Erythroblast (primary cell): ENCODE measurements around the gene TRABD2B.

Source experiments
- DNase-seq, 2 experiments: peaks; one replicate each; lab custom pipeline; 2025; lab: John Stamatoyannopoulos, UW
- GATA1 ChIP-seq: IDR thresholded peaks from 2 replicates; pipeline ENCODE4 v1.6.1; 2011; ENCODE audit warnings: low read depth, mild to moderate bottlenecking, control low read depth, low read length, moderate library complexity
- POLR2A ChIP-seq: IDR thresholded peaks from 2 replicates; pipeline ENCODE4 v1.6.1; 2011; ENCODE audit warnings: mild to moderate bottlenecking, low read length

TRABD2B gene

DNA sequence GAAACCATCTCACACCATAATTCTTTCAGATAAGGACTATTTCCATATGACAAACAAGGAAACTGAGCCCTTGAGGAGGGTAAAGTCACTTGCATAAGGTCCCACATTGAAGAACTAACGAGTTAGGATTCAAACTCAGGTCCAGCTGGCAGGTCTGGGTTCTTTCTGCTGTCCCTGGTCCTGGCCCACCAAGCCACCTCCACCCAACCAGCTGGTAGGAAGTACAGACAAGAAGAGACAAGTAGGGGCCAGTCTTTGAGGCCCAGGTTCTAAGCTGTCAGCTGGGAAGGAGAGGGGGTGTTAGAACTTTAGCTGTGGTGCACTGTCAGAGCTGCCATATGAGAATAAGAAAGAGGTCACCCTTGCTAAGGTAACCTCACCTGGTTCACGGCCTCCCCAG is 188.6 kb downstream of the TRABD2B start:
- TF ChIP-seq POLR2A (no peak), GATA1 (no peak)
- DNase-seq, result no peak

DNA sequence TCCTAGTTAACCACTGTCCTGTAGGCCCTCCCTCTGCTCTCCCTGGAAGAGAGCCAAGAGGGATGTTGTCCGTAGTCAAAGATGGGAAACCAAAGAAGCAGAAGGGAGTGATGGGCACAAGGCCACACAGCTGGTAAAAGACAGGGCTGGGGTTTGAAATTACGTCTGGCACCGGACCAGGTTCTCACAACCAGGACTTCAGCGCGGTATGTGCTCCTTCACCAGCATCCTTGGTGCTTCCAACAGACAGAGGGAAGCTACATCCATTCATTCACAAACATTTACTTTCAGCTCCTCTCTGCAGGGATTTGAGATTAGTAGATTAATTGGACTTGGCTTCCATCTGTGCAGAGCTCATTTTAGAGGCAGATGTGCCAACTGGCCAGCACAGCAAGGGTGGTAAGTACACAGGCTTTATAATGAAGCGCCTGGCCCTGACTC is 191.2 kb downstream of the TRABD2B start:
- no peak for DNase-seq
- no peak for TF ChIP-seq GATA1
- no peak for TF ChIP-seq POLR2A

DNA sequence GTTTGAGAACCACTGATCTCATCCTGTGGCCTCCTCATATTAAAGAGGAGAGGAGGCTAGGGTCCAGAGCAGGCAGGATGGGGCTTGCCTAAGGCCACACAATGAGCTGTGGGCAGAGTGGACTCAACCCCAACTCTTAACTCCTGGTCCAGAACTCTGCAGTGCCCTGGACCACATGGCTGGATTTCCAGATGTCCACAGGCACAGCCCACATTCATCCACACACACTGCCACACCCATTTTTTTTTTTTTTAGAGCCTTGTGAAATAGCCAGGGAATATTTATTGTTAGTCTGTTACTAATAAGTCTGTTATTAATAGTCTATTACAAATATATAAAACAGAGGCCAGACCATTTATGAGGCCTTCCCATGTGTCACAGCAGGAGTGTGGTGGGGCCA is 192.2 kb downstream of the TRABD2B start:
- DNase-seq, result no peak
- no peak for TF ChIP-seq GATA1
- no peak for TF ChIP-seq POLR2A

DNA sequence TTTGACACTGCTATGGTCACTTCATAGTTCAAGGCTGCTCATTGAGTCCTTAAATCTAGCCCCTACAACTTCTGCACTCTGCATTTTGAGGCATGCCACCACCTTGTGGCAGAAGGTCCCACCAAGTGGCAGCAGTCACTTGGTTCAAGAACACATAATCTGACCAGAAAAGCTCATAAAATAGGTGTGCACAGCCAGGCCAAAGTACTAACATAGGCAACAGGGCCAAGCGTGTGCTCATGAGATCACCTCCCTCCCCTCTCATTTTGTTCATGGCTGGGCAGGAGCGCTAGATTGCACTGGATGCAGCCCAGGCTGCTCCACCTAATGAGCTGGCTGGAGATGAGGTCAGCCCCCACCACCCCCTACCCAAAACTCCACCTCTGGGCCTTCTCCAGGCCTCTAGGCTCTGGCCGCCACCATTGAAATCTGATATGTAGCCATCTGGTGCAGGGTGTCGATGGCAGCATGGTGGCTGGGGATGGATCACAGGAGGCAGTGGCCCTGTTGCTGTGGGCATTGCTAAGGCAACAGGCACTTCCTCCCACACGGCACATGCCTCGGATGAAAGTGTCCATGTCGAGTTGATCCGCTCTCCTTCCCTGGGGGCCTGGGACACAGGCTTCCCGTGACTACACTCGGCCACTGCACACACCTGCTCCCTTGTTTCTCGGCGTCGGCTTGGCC is 193.2 kb downstream of the TRABD2B start:
- no peak for TF ChIP-seq GATA1
- TF ChIP-seq POLR2A, result no peak
- DNase-seq, result no peak

DNA sequence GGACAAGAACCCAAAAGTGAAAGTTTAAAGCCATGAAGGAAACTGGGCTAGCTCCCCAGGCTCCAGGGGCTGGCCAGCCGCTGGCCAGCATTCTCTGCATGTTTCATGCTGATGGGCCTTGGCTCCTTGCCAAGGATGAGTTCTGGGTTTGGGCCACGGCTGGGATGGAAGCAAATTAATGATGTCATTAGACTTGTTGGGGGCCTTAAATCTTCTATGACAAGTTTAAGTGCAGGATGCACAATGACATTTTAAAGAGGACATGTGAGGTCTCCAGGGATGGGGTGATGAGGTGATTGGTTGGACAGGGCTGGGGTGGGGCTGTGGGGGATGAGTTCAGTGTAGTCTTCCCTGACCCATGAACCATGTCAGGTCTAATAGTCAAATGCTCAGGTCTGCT is 199.6 kb downstream of the TRABD2B start:
- DNase-seq, result no peak

DNA sequence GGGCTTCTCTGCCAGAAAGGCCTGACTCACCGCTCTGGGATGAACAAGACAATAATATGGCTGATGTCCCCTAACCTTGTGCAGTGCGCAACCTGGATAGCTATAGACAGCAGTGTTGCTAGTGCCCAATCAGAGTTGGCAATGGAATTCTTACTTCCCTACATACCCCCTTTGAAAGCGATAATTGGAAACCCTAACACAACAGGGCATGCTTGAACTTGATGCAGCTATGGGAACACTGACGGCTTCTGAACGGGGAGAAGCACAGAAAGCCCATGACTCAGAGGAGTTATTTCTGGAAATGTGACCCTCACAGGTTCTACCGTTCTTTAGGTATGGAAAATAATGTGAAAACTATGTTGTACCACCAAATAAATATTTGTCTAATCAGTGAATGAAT is 200.6 kb downstream of the TRABD2B start:
- TF ChIP-seq POLR2A, result no peak
- no peak for TF ChIP-seq GATA1
- DNase-seq, result no peak

More for the DNA sequence above, 199.6 kb downstream of the TRABD2B start:
- TF ChIP-seq GATA1 (no peak), POLR2A (no peak)

DNA sequence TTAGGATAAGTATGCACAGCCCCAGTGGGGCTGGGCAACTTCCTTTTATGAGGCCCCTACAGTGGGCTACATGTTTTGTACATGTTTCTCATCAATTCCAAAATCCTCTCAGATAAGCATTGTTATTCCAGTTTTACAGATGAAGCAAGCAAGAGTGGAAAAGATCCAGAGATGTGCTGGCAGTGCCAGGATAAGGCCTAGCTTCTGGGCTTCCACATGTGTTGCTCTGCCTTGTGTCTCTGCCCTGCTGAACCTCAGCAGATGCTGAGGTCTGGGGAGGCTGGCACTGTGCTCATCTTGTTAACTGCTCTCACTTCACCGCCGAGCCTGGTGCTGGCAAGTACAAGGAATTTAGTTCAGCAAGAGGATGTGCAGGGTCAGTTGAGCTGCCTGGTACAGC is 202.1 kb downstream of the TRABD2B start:
- no peak for DNase-seq
- TF ChIP-seq POLR2A (no peak), GATA1 (no peak)

DNA sequence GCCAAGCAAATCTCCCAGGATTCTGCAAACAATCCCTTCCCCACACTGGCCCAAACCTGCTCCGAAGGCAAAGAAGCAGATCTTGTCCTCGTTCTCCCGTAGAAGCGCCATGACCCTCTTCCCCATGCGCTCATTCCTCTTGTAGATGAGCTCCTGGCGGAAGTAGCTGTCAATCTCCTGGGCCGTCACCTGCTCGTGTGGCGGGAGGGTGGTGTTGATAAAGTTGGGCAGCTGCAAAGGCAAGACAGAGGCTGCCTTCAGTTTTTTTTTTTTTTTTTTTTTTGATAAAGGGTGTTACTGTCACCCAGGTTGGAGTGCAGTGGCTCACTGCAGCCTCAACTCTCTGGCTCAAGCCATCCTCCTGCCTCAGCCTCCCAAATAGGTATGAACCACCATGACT is 202.7 kb downstream of the TRABD2B start:
- no peak for TF ChIP-seq GATA1
- TF ChIP-seq POLR2A, result no peak
- no peak for DNase-seq

DNA sequence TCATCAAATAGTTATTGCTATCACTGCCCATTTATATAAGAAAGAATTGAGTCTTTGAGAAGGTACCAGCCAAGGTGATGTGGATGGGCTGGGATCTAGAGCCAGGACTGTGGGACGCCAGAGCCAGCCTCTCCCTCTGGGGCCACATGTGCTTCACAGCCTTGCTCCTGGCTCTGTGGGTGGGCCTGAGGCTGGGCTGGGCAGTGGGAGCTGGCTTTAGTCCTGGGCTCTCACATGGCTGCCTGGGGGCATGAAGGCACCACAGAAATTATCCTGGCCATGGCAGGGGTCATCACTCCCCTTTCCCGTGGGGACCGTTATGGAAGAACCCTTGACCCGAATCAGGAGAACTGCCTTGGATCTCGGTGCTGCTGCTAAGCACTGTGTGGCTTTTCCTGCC is 203.1 kb downstream of the TRABD2B start:
- no peak for DNase-seq
- TF ChIP-seq GATA1, result no peak

DNA sequence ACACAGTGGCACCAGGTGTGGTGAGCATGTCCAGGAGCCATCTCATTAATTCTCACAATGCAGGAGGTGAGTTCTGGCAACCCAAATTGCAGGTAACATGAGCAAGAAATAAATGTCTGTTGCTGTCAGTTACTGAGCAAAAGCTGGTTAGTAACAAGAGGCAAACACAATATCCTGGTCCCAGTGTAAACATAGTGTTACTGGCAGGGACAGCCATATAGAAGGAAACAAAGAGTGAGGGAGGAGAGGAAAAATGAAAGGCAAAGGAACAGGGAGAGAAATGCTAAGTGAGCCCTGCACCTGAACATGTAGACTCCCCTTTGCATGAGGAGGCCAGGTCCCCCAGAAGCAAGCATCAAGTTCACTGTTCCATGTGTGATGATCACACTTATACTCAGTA is 203.6 kb downstream of the TRABD2B start:
- DNase-seq, result no peak
- TF ChIP-seq POLR2A, result no peak
- TF ChIP-seq GATA1, result no peak

DNA sequence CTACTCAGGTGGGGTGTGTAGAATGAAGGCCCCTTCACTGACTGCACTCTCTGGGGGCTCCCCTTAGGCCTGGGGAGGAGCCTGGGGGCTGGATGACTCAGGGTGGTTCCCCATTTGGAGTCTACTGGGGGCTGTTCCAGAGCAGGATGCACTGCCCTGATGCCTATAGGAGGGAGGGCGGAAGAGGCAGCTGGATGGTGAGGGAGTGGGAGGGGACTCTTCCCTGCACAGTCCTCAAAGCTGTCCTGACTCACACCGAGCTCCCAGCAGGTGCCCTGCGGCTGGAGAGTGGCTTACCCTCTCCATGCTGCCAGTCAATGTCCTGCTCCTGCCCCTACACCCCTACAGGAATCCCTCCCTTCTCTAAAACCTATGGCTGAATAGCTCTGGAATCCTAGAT is 204.4 kb downstream of the TRABD2B start:
- no peak for DNase-seq
- TF ChIP-seq POLR2A (no peak), GATA1 (no peak)

DNA sequence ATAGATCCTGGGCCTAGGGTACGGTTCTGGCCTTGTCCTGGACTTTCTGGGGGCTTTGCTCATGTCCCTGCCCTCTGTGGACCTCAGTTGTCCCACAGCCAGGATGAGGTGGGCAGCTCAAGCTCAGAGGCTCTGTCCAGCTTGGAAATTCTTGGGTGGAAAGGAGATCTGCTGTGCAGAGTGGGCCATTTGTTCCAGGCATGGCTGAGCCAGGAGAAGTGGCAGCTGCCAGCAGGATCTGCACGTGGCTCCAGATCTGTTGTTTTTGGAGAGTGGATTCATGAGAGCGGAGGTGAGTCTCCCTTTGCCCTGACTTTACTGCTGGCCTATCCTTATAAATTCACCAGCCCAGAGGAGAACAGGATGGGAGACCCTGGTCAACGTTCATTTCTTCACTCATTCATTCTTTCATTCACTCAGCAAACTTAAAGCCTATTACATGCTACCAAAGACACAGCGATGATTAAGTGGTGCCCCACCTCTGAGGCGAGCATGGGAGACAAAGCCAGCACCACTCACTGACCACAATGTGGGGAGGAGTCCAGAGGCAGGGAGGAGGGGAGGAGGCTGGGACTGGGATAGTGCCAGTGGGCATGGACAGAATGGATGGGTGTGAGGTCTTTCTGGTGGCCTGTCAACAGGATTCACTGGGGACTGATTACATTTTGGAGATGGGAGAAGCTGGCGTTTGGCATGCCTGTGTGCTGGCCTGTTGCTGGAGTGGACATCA is 205.1 kb downstream of the TRABD2B start:
- DNase-seq, result no peak
- TF ChIP-seq GATA1 (no peak), POLR2A (no peak)

DNA sequence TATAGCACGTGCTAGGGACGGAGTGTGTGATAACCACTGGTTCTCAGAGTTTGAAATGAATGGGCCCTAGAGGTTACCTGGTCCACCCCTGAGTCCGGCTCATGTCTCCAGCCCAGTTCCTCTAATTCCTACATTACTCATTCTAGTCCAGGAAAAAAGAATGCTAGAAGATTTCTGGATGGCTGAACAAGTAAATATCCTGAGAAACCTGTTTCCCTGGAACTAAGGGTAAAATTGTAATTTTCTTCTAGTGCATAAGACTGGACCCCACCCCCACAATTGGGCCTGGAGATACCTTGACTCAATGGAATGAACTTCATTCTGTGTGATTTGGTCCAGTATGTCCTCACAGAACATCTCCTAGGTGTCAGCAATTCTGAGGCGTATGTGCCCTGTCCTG is 208.4 kb downstream of the TRABD2B start:
- DNase-seq, result no peak
- TF ChIP-seq POLR2A, result no peak
- TF ChIP-seq GATA1, result no peak

DNA sequence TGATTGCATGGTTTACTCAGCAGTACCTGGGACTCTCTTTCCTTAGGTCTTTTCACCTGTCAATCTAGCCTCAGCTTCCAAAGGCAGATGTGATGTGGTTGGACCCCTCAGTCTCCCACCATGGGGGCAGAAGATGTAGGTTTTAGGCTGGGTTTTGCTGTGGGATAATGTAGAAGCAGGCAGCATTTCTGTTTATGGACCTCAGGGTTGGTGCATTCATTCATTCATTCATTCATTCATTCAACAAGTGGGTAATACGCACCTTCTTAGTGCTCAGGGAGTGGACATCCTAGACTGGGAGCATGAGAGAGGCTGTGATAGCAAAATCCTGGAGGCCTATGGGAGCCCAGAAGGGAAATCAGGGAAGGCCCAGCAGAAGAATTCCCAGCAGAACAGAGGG is 209.6 kb downstream of the TRABD2B start:
- TF ChIP-seq GATA1 (no peak), POLR2A (no peak)
- DNase-seq, result no peak

DNA sequence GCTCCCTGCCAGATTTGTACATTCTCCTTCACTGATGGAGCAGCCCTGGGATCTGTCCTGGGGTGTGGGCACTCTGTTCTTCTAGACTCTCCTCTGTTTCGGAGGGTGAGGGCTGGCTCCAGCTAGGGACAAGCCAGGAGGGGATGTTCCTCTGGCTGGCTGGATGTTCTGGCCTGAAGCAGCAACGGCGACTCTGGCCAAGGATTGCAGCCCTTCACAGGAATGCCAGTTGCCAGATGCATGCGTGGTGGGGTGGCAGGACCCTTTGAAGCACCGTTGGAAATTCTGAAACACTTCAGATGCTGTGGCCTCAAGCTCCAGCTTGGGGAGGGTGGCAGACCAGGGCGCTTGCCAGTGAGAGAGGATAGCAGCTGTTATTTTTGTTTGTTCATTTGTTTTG is 210.9 kb downstream of the TRABD2B start:
- DNase-seq, result no peak
- no peak for TF ChIP-seq POLR2A
- TF ChIP-seq GATA1, result no peak
